A673 (cell line): ENCODE results near the gene NMT1. TPM values are rescaled to one million over a fixed set of nuclear protein-coding genes. Genes with fewer than 3 reads are reported as not detected.

ENCODE experiments used
- BruUV-seq: library from RNA; stranded (reverse); fragments of 400-500 nt; replicated peaks from 2 replicates; lab custom pipeline; 2021; lab: Mats Ljungman, UMichigan
- CTCF ChIA-PET: fragments of 300-600 bp; sonication (Branson Sonifier 250); formaldehyde crosslinking; loops from one replicate; lab custom pipeline; 2022; ENCODE audit warnings: antibody characterized with exemption; lab: Charles Lee
- POLR2A ChIA-PET: fragments of 300-600 bp; sonication (Branson Sonifier 250); formaldehyde crosslinking; loops from one replicate; lab custom pipeline; 2022; ENCODE audit warnings: antibody characterized with exemption; ENCODE audit not compliant: low non-redundant PET; lab: Charles Lee
- DNase-seq: peaks from one replicate; pipeline ENCODE4 v3.0.0-alpha.2; 2015; ENCODE audit warnings: low spot score
- H3K27ac ChIP-seq: fragments of 200-600 bp; sonication (generic); 2 replicates; pipeline ENCODE4 v1.5.1; 2016; ENCODE audit warnings: mixed run types, low read depth, mild to moderate bottlenecking, mixed read lengths, antibody characterized with exemption, low read length; ENCODE audit not compliant: poor library complexity, severe bottlenecking
- H3K27me3 ChIP-seq: fragments of 200-600 bp; sonication (generic); replicated peaks from 2 replicates; pipeline ENCODE4 v1.6.1; 2017; ENCODE audit warnings: mixed run types, low read depth, mild to moderate bottlenecking, mixed read lengths, antibody characterized with exemption, low read length; ENCODE audit not compliant: insufficient read depth, poor library complexity
- H3K36me3 ChIP-seq: fragments of 200-600 bp; sonication (generic); 2 replicates; pipeline ENCODE4 v1.6.1; 2016; ENCODE audit warnings: mixed run types, mild to moderate bottlenecking, mixed read lengths, antibody characterized with exemption, low read length; ENCODE audit not compliant: insufficient read depth, poor library complexity, severe bottlenecking
- H3K4me1 ChIP-seq: fragments of 200-600 bp; sonication (generic); 2 replicates; pipeline ENCODE4 v1.6.1; 2017; ENCODE audit warnings: mixed run types, mild to moderate bottlenecking, mixed read lengths, antibody characterized with exemption, low read length; ENCODE audit not compliant: insufficient read depth, poor library complexity, severe bottlenecking
- H3K4me3 ChIP-seq: fragments of 200-600 bp; sonication (generic); 2 replicates; pipeline ENCODE4 v1.5.1; 2016; ENCODE audit warnings: low read depth, mixed run types, mild to moderate bottlenecking, mixed read lengths, low read length; ENCODE audit not compliant: poor library complexity, severe bottlenecking
- H3K9me3 ChIP-seq: fragments of 200-600 bp; sonication (generic); 2 replicates; pipeline ENCODE4 v1.6.1; 2016; ENCODE audit warnings: mixed run types, low read depth, mild to moderate bottlenecking, mixed read lengths, antibody characterized with exemption, low read length; ENCODE audit not compliant: poor library complexity, severe bottlenecking
- EZH2 ChIP-seq: fragments of 200-600 bp; sonication (generic); IDR thresholded peaks from 2 replicates; pipeline ENCODE4 v1.6.1; 2017; ENCODE audit warnings: borderline replicate concordance, low read depth, mild to moderate bottlenecking, mixed read lengths, antibody characterized with exemption, low read length; ENCODE audit not compliant: poor library complexity, severe bottlenecking
- intact Hi-C: fragments of 100-400 bp; cut with micrococcal nuclease; formaldehyde crosslinking; loops from one replicate; pipeline ENCODE4 v1.10.0; 2022; ENCODE audit not compliant: unreplicated experiment
- total RNA-seq: library from RNA; stranded (reverse); gene quantifications from 2 replicates; pipeline ENCODE4 v1.2.3, GENCODE V29; 2021
- TF ChIP-seq, protein P1 (sequence below): fragments of 300-800, 200-600 bp; sonication (generic); conservative IDR thresholded peaks from 2 replicates; pipeline ENCODE4 v1.5.1; 2017; ENCODE audit warnings: low read depth, mild to moderate bottlenecking, antibody characterized with exemption, low read length, moderate library complexity, mixed read lengths

The NMT1 gene
- total RNA-seq, 1 experiment from 2014 or later: 108 TPM

GRCh38 chr17:45110676-45111611 lies 49.8 kb downstream of the NMT1 start:
- intact Hi-C loops: no loop called here
- CTCF ChIA-PET: no interaction called here
- Histone ChIP-seq H3K27me3 (no peaks in the 10 kb centered on the region), H3K27ac (no peak overlapping the region), H3K36me3 (no peaks in the 10 kb centered on the region), H3K9me3 (no peaks in the 10 kb centered on the region), H3K4me1 (no peaks in the 10 kb centered on the region), H3K4me3 (no peak overlapping the region)
- no peak for TF ChIP-seq EZH2
- TF ChIP-seq, protein P1, sequence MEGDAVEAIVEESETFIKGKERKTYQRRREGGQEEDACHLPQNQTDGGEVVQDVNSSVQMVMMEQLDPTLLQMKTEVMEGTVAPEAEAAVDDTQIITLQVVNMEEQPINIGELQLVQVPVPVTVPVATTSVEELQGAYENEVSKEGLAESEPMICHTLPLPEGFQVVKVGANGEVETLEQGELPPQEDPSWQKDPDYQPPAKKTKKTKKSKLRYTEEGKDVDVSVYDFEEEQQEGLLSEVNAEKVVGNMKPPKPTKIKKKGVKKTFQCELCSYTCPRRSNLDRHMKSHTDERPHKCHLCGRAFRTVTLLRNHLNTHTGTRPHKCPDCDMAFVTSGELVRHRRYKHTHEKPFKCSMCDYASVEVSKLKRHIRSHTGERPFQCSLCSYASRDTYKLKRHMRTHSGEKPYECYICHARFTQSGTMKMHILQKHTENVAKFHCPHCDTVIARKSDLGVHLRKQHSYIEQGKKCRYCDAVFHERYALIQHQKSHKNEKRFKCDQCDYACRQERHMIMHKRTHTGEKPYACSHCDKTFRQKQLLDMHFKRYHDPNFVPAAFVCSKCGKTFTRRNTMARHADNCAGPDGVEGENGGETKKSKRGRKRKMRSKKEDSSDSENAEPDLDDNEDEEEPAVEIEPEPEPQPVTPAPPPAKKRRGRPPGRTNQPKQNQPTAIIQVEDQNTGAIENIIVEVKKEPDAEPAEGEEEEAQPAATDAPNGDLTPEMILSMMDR: no peak
- DNase-seq: no peak
- POLR2A ChIA-PET: no interaction called here
- no TSS peak for BruUV-seq

- ChIA-PET POLR2A (no interaction called here), CTCF (interaction anchor here (0.6 kb wide), 1 partner anchor 201 kb away, joined by 11 read pairs; no protein-coding TSS in a partner anchor)
- intact Hi-C loops: no loop called here
- no peaks in the 10 kb centered on the region for H3K36me3 ChIP-seq
- no TSS peak for BruUV-seq
- H3K4me3 ChIP-seq: no peak overlapping the region
- TF ChIP-seq, protein P1: no peak
- no peak for TF ChIP-seq EZH2
- no peak overlapping the region for H3K27ac ChIP-seq
- no peaks in the 10 kb centered on the region for H3K27me3 ChIP-seq
- no peaks in the 10 kb centered on the region for H3K4me1 ChIP-seq
- no peaks in the 10 kb centered on the region for H3K9me3 ChIP-seq
- no peak for DNase-seq
Observed at GRCh38 chr17:45111850-45112249, 50.7 kb downstream of the NMT1 start.

DNA sequence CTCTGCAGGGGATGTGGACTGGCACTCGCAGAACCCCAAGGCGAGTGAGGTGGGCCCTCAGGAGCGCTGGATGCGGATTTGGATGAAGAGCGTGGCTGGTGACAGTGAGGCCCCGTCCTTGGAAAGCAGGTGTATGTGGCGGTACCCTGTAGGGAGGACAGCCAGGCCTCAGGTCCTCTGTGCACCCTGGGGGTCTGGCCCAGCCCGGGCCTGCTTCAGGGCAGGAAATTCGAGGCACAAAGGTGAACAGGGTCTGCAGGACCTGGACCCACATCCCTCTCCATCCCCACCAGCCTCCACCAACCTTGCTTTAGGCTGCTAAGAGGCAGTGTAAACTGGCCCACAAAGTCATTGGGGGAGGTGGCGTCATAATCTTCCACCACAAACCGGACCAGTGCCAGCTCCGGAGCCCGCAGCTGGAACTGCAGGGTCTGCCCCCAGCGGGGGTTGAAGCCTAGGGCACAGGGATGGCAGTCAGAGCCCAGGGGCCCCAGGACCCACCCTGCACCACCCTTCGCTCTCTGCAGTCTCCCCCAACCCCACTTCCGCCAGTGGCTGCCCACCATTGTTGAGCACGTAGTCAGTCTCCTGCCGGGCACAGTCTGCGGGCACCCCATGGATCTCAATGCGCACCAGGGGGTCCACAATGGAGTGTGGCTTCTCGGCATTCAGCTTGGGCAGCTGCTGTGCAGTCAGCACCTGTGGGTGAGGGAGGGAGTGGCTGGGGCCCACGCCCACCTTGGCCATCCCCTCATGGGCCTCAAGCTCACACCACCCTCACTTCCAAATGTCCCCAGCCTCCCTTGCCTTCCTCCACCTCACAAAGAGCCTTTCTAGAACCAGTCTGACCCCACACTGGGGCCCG lies 51.7 kb downstream of the NMT1 start:
- Histone ChIP-seq H3K4me1 (no peaks in the 10 kb centered on the region), H3K27ac (no peak overlapping the region), H3K36me3 (no peaks in the 10 kb centered on the region), H3K4me3 (no peak overlapping the region), H3K9me3 (no peaks in the 10 kb centered on the region), H3K27me3 (no peaks in the 10 kb centered on the region)
- BruUV-seq: no TSS peak
- no peak for DNase-seq
- intact Hi-C loops: no loop called here
- ChIA-PET CTCF (no interaction called here), POLR2A (no interaction called here)
- no peak for TF ChIP-seq EZH2
- TF ChIP-seq, protein P1: no peak
